Epithelial cell of prostate (primary cell): Measurements from ENCODE around the gene SLC14A1.
A peak's percentile ranks its signal among the peaks of the same experiment; 100 is the strongest.

Source experiments
- DNase-seq: peaks from one replicate; pipeline ENCODE4 v3.0.0-alpha.2; 2011; ENCODE audit warnings: low read depth, low spot score
- H3K27ac ChIP-seq: fragments of 450-650 bp; 2 replicates; pipeline ENCODE4 v1.5.1; 2017; ENCODE audit warnings: mild to moderate bottlenecking

The SLC14A1 gene

GRCh38 chr18:45723567-45724355 is at the start of gene SLC14A1:
Gene SLC14A1 (plus strand): TSS chr18:45724181. CDS start chr18:45730321, 6,140 bp downstream.
- H3K27ac ChIP-seq = peak within 1 kb of the TSS; percentile 54
- no peak for DNase-seq

DNA sequence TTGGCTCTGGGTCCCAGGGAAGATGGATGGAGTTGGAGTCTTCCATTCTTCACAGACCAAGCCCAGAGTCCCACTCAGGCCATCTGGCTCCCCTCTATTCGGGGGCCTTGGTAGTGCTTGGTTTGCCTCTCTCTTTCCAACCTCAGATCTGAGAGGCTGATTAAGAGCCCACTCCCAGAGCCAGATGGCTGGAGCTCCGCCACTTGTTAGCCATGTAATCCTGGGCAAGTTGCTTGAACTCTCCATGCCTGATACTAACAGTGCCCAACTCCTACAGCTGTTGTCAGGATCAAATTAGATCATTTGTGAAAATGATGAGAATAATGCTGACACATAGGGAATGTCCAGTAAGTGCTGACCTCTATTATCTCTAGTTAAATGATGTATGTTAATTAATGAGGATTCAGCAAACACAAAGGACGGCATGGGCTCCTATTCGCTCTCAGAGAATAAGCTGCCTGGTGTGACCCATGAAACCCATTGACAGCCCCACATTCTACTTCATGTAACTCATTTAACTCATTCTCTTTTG is 46.6 kb upstream of the SLC14A1 start:
- H3K27ac ChIP-seq = no peak overlapping the region
- no peak for DNase-seq

GRCh38 chr18:45678441-45678840 is 45.5 kb upstream of the SLC14A1 start:
- no peak for DNase-seq
- no peak overlapping the region for H3K27ac ChIP-seq

GRCh38 chr18:45678850-45679249 is 45.1 kb upstream of the SLC14A1 start:
- no peak for DNase-seq
- no peak overlapping the region for H3K27ac ChIP-seq

DNA sequence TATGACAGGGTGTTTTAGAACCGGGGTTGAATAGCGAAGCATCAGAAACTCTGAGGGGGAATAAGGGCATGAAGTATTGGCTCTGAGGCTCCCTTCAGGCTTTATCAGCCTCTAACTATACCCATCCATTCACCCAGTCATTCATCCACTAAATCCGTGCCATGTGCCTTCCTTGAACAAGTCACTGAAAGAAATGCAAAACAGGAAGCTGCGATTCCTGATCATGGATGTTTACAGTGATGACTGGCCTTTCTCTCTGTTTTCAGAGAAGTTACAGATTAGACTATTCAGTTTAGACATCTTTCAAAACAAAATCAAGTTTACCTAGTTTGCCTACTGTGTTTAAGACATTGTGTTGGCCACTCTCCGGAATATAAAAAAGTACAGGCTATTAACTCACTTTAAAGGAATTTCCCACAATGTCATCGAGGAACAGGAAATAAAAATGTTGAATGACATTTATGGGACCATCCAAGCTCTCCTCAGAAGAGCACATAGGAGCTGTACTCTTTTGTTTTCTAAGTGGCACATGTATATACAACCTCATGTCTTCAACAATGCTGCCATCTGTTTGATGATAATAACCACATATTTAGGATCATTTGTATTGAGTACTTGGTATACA is 43.8 kb upstream of the SLC14A1 start:
- no peak for DNase-seq
- H3K27ac ChIP-seq = no peak overlapping the region

- no peak for DNase-seq
- H3K27ac ChIP-seq = no peak overlapping the region
Measured at GRCh38 chr18:45682181-45682580, 41.8 kb upstream of the SLC14A1 start.

- H3K27ac ChIP-seq = no peak overlapping the region
Measured at GRCh38 chr18:45684341-45685115, 39.5 kb upstream of the SLC14A1 start.

DNA sequence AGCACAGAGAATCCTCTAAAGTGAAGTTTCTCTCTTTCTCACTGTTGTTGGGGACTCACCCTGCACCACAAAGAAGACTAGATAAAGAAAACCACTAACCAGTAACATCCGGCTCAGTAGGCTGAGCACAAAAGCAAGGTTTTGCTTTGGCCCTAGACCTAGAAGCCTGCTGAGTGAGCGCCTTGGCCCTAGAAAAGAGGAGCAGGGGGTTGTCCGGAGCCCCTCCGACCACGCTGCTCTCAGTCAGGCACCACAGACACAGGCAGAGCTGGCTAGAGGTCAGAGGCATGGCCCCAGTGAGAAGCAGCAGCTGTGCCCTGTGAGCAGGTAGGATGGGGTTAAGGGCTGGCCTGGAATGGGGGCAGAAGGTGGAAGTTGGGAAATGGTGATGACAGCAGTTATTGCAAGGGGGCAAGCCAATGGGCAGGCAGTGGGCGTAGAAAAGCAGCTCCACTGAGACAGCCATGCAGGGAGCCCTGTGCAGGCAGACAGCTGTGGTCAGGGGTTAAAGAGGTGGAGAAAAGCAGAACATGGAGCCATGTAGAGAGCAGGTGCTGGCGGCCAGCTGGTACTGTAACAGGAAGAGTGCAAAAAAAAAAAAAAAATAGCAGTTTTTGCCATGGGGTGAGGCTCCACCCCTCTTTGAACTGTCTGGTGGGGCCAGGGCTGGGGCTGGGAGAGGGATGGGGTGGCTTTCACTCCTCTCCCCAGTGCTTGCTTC is 36.9 kb upstream of the SLC14A1 start:
- no peak overlapping the region for H3K27ac ChIP-seq
- DNase-seq = no peak

More at GRCh38 chr18:45684341-45685115, 39.5 kb upstream of the SLC14A1 start:
- DNase-seq = no peak

DNA sequence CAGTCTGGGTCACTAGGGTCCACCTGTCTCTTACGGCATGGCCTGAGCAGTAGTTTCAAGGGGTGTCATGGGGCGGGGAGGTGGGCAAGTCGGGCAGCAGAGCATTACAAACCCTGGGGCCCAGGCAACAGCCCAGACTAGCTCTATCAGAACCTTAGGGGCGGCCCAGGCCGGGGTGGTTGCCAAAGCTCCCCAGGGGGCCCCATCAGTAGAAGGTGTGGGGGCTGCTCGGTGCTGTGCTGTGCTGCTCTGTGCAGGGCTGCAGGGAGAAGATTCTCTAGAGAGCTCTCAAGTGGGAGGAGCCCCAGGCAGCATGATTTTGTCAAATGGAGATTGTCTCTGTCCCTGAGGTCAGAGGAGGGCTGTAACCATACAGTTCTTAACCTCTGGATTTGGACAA is 36.4 kb upstream of the SLC14A1 start:
- H3K27ac ChIP-seq = no peak overlapping the region
- DNase-seq = no peak

- no peak overlapping the region for H3K27ac ChIP-seq
- DNase-seq = no peak
Measured at GRCh38 chr18:45688113-45688512, 35.9 kb upstream of the SLC14A1 start.

GRCh38 chr18:45688833-45689232 is 35.1 kb upstream of the SLC14A1 start:
- H3K27ac ChIP-seq = no peak overlapping the region
- no peak for DNase-seq

DNA sequence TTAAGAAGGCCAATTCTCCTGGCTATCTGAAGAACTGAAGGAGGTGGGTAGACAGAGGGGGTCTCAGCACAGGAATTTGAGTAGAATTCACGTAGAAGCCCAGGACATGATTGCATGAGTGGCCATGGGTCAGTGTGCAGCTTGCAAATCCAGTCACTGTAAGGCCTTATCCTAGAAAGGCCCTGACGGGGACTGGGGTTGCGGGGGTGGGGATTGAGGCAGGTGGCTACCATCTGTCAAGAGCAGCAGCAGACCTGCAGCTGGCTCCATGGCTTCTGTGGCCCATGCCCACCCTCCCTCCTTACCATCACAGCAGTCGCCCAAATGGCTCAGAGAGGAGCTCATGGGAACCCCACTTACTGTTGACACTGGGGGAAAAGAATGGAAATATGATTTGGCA is 34.6 kb upstream of the SLC14A1 start:
- no peak overlapping the region for H3K27ac ChIP-seq
- no peak for DNase-seq

DNA sequence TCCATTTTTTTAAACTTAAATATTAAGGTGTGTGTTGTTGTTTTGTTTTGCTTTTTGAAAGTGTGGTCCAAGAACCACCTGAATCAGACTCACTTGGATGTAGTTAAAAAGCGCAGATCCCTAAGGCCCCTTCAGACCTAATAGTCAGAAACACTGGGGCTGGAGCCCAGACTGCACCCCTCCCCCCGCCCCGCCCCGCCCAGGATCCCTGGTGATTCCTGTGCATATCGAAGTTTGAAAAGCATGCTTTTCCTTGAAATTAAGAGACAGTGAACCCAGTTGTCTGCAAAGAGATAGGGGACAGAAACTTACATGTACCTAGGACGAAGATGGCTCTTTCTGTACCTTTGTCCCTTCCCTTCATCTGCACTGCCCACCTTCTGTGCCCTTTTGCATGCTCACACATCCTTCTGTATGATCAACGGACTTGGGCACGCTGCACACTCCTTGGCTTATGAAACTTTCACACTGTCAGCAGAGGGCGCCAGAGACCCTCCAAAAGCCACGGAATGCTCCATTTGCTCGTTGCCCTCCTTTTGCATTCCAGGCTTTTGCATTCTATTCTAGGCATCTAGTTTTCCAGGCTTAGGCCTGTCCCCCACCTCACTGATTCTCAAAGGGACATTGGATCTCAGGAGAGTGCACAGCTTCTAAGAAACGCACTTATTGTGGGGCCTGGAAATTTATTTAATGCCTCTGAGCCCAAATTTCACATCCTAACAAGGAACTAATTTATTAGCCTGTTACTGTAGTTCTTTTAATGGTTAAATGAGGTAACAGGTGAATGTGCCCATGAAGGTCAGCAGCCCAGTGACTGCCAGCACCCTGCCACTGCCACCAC is 32.8 kb upstream of the SLC14A1 start:
- no peak for DNase-seq
- H3K27ac ChIP-seq = no peak overlapping the region

DNA sequence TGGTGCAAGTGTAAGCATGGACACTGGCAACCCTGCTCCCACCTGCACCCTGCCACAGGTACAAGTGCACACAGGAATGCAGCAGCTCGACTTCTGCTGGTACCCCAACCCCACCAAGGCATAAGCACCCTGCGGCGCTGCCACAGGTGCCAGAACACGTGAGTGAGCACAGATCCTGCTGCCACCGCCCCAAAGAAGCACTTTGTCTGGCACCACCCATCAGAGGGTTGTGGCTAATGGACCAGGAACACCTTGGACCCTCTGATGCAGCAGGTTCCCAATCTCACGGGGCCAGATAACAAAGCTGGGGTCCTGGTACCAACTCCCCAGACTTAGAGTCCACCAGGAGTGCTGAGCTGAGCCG is 32.2 kb upstream of the SLC14A1 start:
- H3K27ac ChIP-seq = no peak overlapping the region
- DNase-seq = no peak

DNA sequence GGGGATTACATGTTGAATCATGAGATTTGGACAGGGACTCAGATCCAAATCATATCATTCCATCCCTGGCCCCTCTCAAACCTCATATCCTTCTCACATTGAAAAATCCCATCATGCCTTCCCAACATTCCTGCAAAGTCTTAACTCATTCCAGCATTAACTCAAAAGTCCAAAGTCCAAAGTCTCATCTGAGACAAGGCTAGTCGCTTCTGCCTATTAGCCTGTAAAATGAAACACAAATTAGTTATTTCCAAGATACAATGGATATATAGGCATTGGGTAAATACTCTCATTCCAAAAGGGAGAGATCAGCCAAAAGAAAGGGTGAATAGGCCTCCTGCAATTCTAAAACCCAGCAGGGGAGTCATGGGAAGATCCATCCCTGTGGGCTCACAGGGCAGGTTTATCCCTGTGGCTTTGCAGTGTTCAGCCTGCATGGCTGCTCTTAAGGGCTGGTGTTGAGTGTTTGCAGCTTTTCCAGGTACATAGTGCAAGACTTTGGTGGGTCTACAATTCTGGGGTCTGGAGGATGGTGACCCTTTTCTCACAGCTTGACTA is 21.2 kb upstream of the SLC14A1 start:
- H3K27ac ChIP-seq = no peak overlapping the region
- DNase-seq = no peak

GRCh38 chr18:45708831-45709230 is 15.2 kb upstream of the SLC14A1 start:
- H3K27ac ChIP-seq = no peak overlapping the region
- no peak for DNase-seq

DNA sequence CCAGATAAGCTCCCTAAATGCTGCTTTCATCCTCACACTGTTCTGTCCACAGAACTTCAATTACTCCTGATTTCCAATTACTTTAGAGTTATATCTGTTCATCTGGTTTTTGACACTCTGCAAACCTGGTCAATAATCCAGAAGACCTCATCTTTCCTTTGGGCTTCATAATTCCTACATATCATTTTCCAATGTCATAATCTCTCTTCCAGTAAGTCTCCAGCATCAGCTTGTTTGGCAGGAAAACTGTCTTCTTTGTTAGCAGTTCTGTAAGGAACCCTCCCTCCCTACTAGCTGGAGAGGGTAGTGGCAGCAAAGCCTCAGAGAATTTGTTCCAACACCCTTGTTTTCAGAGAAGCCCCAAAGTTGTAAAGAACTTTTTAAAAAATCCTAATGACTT is 11.9 kb upstream of the SLC14A1 start:
- H3K27ac ChIP-seq = no peak overlapping the region
- no peak for DNase-seq

GRCh38 chr18:45713239-45713638 is 10.7 kb upstream of the SLC14A1 start:
- no peak overlapping the region for H3K27ac ChIP-seq
- no peak for DNase-seq

DNA sequence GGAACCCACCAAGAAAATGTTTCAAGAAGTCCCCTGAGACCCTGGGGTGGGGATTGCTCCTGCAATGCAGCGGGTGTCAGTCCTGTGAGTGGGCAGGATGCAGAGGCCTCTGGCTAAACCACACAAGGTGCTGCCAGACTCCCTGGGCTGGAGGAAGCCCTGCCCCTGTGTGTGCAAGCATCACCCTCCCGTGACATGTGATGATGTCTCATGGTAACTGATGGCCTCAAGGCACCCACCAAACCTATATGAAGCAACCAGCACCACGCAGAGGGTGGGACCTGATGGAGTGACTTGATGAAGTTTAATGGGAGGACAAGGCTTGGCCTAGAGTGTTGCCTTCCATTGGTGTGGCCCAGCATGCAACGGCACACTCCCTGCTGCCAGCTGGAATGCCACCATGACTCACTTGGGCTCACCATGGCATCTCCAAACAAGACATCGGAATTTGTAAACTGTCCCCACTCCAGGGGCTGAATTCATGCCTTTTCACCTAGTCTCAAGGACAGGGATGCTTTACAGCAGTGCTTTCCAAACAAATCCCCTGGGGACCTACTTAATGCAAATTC is 8.7 kb upstream of the SLC14A1 start:
- DNase-seq = no peak
- H3K27ac ChIP-seq = no peak overlapping the region
